ENCODE results near the gene HPN.

HPN gene

GRCh38 chr19:35053667-35054293, 12.3 kb downstream of the HPN start:
- no peak for TF ChIP-seq ZFX (IDR thresholded peaks at IDR 0.05)
- TF ChIP-seq CTCF (conservative IDR thresholded peaks at IDR 0.05), result no peak
- no peak overlapping the region for H3K27ac ChIP-seq

DNA sequence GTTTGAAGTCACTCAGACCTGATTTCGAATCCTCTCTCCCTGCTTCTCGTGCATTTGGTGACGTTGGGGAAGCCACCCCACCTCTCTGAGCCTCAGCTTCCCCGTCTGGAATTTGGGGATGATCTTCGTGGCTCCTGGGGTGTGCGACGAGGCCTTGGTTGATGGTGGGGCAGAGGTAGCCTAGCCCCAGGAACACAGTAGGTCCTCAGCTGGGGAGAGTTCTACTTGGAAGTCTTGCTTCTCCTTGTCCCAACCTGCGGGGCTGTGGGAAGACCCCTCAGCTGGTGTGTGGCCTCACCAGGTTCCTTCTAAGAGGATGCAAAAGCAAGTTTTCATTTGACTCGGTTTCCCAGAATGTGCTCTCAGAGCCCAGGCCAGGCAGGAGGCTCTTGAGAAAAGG, 13.1 kb downstream of the HPN start:
- H3K27ac ChIP-seq, result no peak overlapping the region
- no peak for TF ChIP-seq ZFX (IDR thresholded peaks at IDR 0.05)
- no peak for TF ChIP-seq CTCF (conservative IDR thresholded peaks at IDR 0.05)

DNA sequence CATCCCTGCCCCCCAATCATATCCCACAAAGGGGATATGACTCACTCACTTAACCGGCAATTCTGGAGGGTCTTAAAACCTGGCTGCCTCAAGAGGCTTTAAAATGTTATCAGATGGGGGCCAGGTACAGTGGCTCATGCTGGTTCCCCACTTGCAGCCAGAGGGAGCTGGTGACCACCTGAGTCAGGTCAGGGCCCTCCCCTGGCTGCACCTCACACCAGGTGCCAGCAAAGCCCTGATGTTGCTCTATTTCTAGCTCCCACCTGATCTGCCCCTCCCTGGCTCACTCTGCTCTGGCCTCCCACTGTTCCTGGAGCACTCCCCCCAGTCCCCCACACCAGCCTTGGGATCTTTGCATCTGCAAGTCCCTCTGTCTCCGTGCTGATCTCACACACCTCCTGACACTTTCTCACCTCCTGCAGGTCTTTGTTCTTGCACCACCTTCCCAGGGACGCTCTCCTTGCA, 14.2 kb downstream of the HPN start:
- no peak overlapping the region for H3K27ac ChIP-seq
- TF ChIP-seq CTCF (conservative IDR thresholded peaks at IDR 0.05), result no peak
- TF ChIP-seq ZFX (IDR thresholded peaks at IDR 0.05), result no peak

- H3K27ac ChIP-seq, result no peak overlapping the region
These were observed 15.1 kb downstream of the HPN start for GRCh38 chr19:35056513-35057063.

DNA sequence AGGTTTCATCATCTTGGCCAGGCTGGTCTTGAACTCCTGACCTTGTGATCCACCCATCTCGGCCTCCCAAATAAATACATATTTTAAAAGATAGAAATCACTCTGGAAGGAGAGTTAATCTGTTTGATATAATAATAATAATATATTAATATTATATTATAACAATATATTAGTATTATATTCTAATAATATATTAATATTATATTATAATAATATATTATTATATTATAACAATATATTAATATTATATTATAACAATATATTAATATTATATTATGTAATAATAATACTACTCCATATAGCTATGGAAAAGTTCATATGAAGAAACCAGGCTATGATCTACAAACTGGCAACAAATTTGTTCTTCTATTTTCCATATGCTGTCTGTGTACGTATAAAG, 16.8 kb downstream of the HPN start:
- no peak overlapping the region for H3K27ac ChIP-seq
- no peak for TF ChIP-seq CTCF (conservative IDR thresholded peaks at IDR 0.05)
- no peak for TF ChIP-seq ZFX (IDR thresholded peaks at IDR 0.05)

More at GRCh38 chr19:35056513-35057063, 15.1 kb downstream of the HPN start:
- no peak for TF ChIP-seq ZFX (IDR thresholded peaks at IDR 0.05)
- TF ChIP-seq CTCF (conservative IDR thresholded peaks at IDR 0.05), result no peak

- no peak overlapping the region for H3K27ac ChIP-seq
- no peak for TF ChIP-seq CTCF (conservative IDR thresholded peaks at IDR 0.05)
These were observed 17.7 kb downstream of the HPN start for GRCh38 chr19:35059006-35059798.

DNA sequence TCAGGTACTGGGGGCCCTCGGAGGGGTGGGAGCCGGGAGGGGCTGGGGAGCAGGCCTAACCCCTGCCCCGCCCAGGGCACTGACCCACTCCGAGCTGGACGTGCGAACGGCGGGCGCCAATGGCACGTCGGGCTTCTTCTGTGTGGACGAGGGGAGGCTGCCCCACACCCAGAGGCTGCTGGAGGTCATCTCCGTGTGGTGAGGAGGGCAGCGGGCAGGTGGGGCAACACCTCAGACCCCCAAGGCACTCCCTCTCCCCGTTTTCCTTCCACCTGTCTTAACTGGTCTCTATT, 18.2 kb downstream of the HPN start:
- TF ChIP-seq CTCF (conservative IDR thresholded peaks at IDR 0.05) (no peak), ZFX (IDR thresholded peaks at IDR 0.05) (no peak)
- H3K27ac ChIP-seq, result no peak overlapping the region

All from C4-2B (cell line).